SK-N-MC (cell line): ENCODE data around the gene NAV1.

Experiments used
- EZH2 ChIP-seq: fragments of 200-600 bp; sonication (generic); IDR thresholded peaks from one replicate; pipeline ENCODE4 v1.6.1; 2017; ENCODE audit warnings: antibody characterized with exemption
- FOXP2 ChIP-seq: optimal IDR thresholded peaks from 2 replicates; pipeline ENCODE3; 2011; ENCODE audit warnings: mild to moderate bottlenecking, moderate library complexity; ENCODE audit not compliant: insufficient read depth; ENCODE audit errors: extremely low read length, control extremely low read depth

DNA sequence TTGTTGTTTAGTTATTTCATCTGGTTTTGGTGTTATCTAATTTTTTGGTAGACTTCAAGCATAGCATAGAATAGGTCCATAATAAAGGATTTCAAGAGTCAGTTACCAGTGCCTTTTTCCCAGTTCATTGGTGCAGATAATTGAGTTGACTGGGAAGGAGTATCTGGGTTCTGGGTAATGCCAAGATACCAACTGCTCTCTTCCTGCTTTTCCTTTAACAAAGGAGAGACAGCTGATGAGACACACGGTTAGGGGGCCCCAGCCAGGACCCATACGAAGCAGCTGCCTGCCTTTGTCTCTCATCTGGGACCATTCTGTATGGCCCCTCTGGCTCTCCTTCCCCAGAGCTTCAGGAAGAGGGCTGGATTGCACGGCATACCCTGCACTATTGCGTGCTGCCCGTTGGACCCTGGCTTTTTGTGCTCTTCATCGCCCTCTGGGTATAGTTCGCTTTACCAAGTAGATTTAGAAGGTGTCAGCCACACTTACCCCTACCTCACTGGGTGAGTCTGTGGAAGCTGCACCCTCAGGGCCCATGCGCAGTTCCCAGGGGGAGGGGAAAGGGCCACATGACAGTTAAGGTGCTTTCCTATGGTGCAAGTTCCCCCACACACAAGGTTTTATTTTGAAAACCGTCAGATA, 7.0 kb downstream of the NAV1 start:
- TF ChIP-seq EZH2 (no peak), FOXP2 (no peak)
